ENCODE data around the gene CTCF.

Gene CTCF

DNA sequence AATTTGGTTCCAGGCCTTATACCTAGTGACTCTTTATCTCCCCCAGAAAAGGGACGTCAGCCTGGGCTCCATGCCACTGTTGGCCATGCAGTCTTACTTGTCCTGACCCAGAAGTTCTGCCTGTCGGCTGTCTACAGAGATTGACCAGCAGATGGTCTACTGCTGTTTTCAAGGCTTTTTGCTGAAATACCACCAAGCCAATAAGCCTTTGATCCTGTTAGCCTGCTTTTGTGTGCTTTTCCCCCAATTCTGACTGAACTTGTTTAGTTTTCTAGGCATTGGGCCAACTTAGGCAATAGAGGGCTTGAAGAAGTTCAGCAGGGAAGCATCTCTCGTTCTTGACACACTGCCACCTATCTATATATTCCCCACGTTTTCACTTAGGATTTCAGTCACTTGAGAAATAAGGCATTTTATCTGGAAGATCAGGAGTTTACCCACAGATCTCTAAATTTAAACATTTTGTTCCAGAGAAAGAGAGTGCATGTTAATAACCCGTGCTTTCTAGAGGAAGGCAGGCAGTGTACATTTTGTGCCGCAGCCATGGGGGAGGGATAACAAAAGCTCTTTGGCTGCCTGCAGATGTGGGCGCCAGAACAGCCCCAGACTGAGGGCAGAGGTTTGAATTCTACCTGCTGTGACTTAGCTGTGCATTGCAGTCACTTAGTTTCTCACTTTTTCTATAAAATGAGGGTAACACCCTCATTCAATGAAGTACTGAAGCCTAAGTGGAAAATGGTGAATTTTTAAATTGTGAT, 70.3 kb downstream of the CTCF start:
- DNase-seq (ENCODE audit: insufficient read length) (no peak), FAIRE-seq (no peak)
- TF ChIP-seq TAF1 (IDR thresholded peaks at IDR 0.05; ENCODE audit: borderline replicate concordance, low read depth, low read length) (no peak), POLR2AphosphoS5 (IDR thresholded peaks at IDR 0.05; ENCODE audit: low read depth, low read length) (no peak)

DNA sequence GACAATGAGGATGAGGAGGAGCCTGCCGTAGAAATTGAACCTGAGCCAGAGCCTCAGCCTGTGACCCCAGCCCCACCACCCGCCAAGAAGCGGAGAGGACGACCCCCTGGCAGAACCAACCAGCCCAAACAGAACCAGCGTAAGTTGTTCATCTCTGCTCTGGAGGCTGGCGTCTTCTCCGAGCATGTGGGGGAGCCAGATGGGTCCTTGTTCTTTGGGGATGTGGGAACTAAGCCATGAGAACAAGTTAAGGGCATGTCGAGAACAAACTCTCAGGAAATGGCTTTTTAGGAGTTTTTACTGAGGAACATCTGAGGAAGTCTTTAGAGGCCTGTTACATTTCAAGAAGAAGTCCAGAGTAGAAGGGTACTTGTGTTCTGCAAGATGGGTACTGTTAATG, 74.4 kb downstream of the CTCF start:
- TF ChIP-seq TAF1 (IDR thresholded peaks at IDR 0.05; ENCODE audit: borderline replicate concordance, low read depth, low read length) (no peak), POLR2AphosphoS5 (IDR thresholded peaks at IDR 0.05; ENCODE audit: low read depth, low read length) (no peak), POLR2A (IDR thresholded peaks at IDR 0.05; ENCODE audit: low read depth, low read length) (no peak)
- DNase-seq (ENCODE audit: insufficient read length) (no peak), FAIRE-seq (no peak)

DNA sequence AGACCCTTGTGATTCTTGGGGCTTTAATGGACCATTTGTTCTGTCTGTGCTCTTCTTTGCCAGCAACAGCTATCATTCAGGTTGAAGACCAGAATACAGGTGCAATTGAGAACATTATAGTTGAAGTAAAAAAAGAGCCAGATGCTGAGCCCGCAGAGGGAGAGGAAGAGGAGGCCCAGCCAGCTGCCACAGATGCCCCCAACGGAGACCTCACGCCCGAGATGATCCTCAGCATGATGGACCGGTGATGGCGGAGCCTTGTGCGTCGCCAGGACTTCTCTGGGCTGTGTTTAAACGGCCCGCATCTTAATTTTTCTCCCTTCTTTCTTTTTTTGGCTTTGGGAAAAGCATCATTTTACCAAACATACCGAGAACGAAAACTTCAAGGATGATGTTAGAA, 75.3 kb downstream of the CTCF start:
- no peak for TF ChIP-seq POLR2A (IDR thresholded peaks at IDR 0.05; ENCODE audit: low read depth, low read length)
- no peak for TF ChIP-seq POLR2AphosphoS5 (IDR thresholded peaks at IDR 0.05; ENCODE audit: low read depth, low read length)
- TF ChIP-seq TAF1 (IDR thresholded peaks at IDR 0.05; ENCODE audit: borderline replicate concordance, low read depth, low read length), result no peak
- FAIRE-seq (no peak), DNase-seq (ENCODE audit: insufficient read length) (no peak)

DNA sequence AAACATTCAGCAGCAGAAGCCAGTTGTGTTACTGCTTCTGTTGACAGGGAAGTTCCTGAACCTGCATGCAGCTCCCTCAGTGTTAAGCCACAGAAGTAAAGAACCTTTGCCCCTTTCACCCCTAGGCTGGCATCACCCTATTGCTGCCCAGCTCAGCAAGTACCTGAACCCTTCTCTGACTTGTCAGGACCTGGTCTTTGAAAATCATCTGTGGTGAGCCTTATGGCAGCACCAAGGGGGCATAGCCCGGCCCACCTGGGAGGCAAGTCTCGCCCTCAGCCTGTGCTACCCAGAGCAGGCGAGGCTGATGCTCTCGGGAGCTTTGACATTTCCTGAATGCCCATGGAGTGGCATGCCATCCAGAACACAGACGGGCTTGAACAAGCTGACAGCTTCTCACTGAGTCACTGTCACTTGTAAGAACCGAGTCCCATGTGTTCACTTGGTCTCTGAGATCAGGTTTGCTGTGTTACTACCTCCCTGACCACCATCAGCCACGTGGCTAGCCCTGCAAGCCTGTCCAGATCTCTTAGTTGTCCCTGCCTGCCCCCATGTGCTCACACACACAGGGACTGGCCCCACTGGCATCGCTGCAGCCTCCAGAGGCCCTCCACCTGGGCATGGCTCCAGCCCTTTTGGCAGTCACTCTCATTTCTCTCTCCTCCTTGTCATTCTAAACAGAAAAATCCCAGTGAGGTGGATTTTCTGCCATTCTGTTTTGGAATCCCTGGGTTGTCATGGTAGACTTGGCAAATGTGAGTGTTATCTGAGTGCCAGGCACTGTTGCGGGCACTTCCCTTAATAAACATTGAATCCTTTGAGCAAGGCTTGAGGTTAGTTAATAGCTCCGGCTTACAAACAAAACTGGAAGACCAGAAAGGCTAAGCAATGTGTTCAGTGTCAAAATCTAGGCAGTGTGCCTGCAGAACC, 79.7 kb downstream of the CTCF start:
- DNase-seq (ENCODE audit: insufficient read length) (no peak), FAIRE-seq (no peak)
- TF ChIP-seq POLR2AphosphoS5 (IDR thresholded peaks at IDR 0.05; ENCODE audit: low read depth, low read length) (no peak), POLR2A (IDR thresholded peaks at IDR 0.05; ENCODE audit: low read depth, low read length) (no peak), TAF1 (IDR thresholded peaks at IDR 0.05; ENCODE audit: borderline replicate concordance, low read depth, low read length) (no peak)

DNA sequence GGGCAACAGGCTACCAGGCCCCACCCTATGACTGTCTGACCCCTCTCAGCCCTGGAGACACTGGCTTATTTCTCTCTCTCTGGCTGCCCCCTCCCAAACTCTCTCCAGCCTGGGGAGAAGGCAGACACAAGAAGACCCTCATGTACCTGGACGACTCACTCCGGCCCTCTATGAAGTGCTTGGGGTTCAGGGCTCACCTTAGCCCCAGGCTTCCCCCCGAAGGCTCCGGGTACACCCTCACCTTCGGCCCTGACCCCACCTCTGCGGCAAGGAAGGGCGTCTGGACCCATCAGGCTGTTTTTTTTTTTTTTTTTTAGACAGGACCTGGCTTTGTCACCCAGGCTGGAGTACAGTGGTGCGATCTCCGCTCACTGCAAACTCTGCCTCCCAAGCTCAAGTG, 81.7 kb downstream of the CTCF start:
- no peak for DNase-seq (ENCODE audit: insufficient read length)
- no peak for FAIRE-seq
- no peak for TF ChIP-seq TAF1 (IDR thresholded peaks at IDR 0.05; ENCODE audit: borderline replicate concordance, low read depth, low read length)
- TF ChIP-seq POLR2A (IDR thresholded peaks at IDR 0.05; ENCODE audit: low read depth, low read length), result no peak
- TF ChIP-seq POLR2AphosphoS5 (IDR thresholded peaks at IDR 0.05; ENCODE audit: low read depth, low read length), result no peak

DNA sequence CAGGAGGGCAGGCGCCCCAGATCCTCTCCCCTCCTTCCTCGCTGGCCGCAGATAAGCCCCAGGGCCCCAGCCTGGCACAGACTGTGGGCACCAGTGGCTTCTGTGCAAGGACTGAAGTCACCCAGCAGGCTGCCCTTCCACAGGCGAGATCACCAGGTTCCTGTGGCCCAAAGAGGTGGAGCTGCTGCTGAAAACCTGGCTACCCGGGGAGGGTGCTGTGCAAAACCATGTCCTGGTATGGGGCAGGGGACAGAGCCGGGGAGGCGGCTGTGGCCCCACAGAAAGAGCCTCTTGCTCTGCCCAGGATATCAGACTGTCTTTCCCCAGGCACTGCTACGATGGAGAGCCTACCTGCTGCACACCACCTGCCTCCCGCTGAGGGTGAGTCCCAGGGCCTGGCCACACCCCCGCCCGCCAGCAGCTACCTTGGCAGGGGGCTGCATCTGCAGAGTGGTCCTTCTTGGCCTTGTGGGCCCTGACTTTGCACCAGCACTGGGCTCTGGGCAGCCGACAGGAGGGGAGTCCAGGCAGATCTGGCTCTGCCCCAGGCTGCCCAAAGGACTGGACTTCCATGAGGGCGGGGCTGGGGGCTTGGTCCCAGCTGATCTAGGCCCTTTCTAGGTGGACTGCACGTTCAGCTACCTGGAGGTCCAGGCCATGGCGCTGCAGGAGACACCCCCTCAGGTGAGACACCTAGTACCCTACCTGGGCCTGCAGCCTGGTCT, 83.2 kb downstream of the CTCF start:
- DNase-seq (ENCODE audit: insufficient read length), result no peak

DNA sequence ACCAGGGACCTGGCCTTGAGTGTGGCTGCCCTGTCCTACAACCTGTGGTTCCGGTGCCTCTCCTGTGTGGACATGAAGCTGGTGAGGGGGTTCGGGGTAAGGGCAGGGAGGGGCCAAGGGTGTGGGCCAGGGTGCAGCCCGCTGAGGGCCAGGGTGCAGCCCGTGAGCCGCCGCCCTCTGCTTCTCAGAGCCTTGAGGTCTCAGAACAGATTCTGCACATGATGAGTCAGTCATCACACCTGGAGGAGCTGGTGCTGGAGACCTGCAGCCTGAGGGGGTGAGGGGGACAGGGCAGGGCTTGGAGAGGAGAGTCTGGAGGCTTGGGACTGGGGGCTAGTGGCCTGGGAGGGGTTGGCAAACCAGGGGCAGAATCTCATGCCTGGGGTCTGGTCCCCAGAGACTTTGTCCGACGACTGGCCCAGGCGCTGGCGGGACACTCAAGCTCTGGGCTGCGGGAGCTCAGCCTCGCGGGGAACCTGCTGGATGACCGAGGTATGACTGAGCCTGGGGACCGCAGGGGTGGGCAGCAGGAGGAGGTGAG, 84.9 kb downstream of the CTCF start:
- TF ChIP-seq TAF1 (IDR thresholded peaks at IDR 0.05; ENCODE audit: borderline replicate concordance, low read depth, low read length), result no peak
- TF ChIP-seq POLR2AphosphoS5 (IDR thresholded peaks at IDR 0.05; ENCODE audit: low read depth, low read length), result no peak
- no peak for TF ChIP-seq POLR2A (IDR thresholded peaks at IDR 0.05; ENCODE audit: low read depth, low read length)
- no peak for DNase-seq (ENCODE audit: insufficient read length)
- FAIRE-seq, result no peak

More for the DNA sequence above, 83.2 kb downstream of the CTCF start:
- FAIRE-seq, result no peak
- TF ChIP-seq TAF1 (IDR thresholded peaks at IDR 0.05; ENCODE audit: borderline replicate concordance, low read depth, low read length) (no peak), POLR2A (IDR thresholded peaks at IDR 0.05; ENCODE audit: low read depth, low read length) (no peak), POLR2AphosphoS5 (IDR thresholded peaks at IDR 0.05; ENCODE audit: low read depth, low read length) (no peak)

DNA sequence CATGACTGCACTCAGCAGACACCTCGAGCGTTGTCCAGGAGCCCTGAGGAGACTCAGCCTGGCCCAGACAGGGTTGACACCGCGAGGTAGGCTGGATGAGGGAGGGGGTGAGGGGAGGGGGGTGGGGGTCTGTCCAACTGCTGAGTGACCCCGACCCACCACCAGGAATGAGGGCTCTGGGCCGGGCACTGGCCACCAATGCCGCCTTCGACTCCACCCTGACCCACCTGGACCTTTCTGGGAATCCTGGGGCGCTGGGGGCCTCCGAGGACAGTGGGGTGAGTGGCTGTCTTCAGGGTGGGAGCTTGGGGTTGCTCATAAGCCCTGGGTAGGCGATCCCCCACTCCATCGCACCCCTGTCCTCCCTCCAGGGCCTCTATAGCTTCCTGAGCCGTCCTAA, 85.4 kb downstream of the CTCF start:
- no peak for DNase-seq (ENCODE audit: insufficient read length)
- TF ChIP-seq POLR2AphosphoS5 (IDR thresholded peaks at IDR 0.05; ENCODE audit: low read depth, low read length) (no peak), POLR2A (IDR thresholded peaks at IDR 0.05; ENCODE audit: low read depth, low read length) (no peak), TAF1 (IDR thresholded peaks at IDR 0.05; ENCODE audit: borderline replicate concordance, low read depth, low read length) (no peak)
- no peak for FAIRE-seq

DNA sequence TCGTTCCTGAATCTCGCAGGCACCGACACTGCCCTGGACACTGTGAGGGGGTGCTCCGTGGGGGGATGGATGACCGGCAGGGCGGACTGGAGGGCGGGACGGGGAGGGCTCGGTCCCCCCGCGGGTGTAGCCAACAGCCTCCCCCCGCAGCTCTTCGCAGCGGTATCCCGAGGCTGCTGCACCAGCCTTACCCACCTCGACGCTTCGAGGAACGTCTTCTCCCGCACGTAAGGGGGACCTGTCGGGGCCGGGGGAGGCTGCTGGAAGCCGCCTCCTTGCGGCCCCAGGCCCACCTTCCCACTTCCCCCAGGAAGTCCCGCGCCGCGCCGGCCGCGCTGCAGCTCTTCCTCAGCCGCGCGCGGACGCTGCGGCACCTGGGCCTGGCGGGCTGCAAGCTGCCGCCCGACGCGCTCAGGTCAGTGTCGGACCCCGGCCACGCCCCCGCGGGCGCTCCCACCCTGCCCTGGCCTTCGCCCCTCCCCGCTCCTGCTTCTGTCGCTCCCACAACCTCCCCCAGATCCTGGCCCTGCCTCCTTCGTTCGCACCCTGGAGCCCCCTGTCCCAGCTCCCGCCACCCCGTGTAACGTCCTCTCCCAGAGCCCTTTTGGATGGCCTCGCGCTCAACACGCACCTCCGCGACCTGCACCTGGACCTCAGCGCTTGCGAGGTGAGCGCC, 85.9 kb downstream of the CTCF start:
- DNase-seq (ENCODE audit: insufficient read length) (no peak), FAIRE-seq (no peak)
- no peak for TF ChIP-seq POLR2A (IDR thresholded peaks at IDR 0.05; ENCODE audit: low read depth, low read length)
- no peak for TF ChIP-seq POLR2AphosphoS5 (IDR thresholded peaks at IDR 0.05; ENCODE audit: low read depth, low read length)
- TF ChIP-seq TAF1 (IDR thresholded peaks at IDR 0.05; ENCODE audit: borderline replicate concordance, low read depth, low read length), result no peak

DNA sequence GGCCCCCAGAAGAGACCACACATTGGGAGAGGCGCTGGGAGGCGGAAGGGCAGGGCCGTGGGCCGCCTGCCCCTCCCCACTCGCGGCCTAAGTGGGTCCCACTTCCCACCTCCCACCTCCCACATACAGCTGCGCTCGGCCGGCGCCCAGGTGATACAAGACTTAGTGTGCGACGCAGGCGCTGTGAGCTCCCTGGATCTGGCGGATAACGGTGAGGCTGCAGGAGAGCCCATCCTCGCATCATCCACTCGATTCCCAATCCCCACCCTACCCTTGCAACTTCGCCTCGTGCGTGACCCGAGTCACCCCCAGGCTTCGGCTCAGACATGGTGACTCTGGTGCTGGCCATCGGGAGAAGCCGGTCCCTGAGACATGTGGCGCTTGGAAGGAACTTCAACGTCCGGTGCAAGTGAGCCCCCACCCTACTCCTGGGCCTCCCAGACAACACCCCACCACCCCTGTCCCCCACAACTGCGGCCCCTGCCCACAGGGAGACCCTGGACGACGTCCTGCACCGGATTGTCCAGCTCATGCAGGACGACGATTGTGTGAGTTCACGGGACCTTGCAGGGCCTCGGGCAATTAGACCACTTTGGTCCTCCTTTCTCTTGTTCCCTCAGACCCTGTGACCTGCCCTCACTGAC, 86.6 kb downstream of the CTCF start:
- DNase-seq (ENCODE audit: insufficient read length), result no peak
- TF ChIP-seq POLR2A (IDR thresholded peaks at IDR 0.05; ENCODE audit: low read depth, low read length), result no peak
- TF ChIP-seq POLR2AphosphoS5 (IDR thresholded peaks at IDR 0.05; ENCODE audit: low read depth, low read length), result no peak
- TF ChIP-seq TAF1 (IDR thresholded peaks at IDR 0.05; ENCODE audit: borderline replicate concordance, low read depth, low read length), result no peak
- no peak for FAIRE-seq

Measured in GM12892 (cell line).